Inferior parietal cortex (tissue), 1 donor: ENCODE data around the gene NTN1.

Source experiments
- DNase-seq: peaks from one replicate; pipeline ENCODE4 v3.0.0-alpha.2; 2016; ENCODE audit errors: extremely low spot score

Gene NTN1

DNA sequence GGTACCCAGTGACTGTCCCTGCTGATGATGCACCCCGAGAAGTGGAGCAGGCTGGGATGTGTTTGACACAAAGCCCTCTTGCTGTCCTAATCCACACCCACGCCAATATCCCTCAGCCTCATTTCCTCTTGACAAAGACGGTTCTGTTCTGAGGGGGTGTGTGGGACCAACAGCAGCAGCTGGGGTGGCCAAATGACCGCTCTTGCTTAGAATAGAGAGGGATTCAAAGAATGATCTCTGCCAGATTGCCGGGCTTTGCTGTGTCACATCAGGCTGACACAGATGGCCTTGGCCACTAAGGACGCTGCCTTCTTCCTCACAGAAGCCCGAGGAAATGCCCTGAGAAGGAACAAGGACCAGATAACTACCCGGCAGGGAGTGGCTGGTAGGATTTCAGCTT is 250.7 kb downstream of the NTN1 start:
- peak; percentile 74 for DNase-seq

GRCh38 chr17:9272501-9273200 is 251.3 kb downstream of the NTN1 start:
- no peak for DNase-seq

DNA sequence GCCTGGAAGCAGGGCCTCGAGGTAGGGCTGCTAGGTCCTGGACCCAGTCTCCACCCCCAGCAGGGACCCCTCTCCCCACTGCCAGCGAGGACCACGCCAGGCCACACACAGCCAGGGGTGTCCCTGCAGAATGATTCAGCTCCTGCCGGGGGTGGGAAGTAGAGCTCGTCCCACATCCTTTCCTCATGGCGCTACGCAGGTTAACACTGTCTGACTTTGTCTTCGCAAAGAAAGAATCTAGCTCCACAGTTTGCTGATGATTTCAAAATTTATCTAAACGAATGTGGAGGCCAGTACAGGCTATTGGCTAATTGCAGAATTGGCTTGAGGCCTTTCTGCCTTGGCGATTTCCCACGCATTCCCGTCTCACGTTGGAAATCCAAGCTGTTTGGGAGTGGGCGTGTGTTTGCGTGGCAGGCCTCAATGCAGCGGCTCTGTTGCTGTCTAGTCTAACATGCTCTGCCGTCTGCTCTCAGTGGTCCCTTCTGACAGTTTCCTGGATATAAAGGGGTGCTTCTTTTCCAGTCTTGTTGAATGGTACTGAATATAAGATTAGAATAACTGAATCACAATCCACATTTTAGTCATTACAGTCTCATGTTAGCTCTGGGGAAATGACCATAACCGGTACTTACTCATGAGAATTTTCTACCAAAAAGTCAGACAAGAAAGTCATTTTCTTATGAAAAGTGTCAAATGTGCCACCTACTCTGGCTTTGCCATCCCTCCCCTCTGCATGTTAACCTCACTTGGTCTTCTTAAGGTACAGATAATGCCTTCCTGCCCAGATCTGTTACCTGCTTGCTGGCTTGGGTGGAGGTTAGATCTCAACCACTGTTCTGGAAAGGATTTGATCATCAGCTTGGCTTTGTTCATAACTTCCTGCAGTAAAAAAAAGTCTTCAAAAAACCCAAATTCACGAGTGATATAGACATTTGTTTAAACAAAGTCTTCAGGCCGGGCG is 252.4 kb downstream of the NTN1 start:
- DNase-seq: no peak

GRCh38 chr17:9274973-9275372 is 253.7 kb downstream of the NTN1 start:
- DNase-seq: no peak

DNA sequence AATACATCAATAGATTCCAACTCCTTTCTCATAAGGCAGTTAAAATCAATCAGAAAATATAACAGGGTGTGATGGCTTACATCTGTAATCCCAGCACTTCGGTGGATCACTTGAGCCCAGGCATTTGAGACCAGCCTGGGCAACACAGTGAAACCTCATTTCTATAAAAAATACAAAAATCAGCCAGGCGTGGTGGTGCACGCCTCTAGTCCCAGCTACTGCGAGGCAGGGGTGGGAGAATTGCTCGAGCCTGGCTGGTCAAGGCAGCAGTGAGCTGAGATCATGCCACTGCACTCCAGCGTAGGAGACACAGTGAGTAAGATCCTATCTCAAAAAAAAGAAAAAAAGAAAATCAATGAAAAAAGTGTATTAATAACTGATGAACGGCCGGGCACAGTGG is 258.6 kb downstream of the NTN1 start:
- DNase-seq: no peak

DNA sequence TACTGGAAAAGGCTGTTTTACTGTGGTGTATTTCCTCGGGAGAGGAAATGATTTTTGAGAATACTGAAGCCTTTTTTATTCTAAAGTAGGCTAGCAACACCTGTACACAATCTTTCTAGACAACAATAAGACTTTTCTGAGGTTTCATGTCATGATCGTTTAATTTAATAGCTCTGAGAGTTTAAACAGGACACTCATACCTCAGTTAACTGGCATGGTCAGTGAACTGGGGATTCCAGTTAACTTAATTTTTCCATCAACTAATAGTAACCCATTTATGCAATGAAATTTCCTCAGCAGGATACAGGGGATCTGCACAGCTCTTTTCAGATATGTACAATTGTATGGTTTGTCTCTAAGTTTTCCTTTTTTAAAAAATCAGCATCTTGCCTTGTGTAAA is 262.6 kb downstream of the NTN1 start:
- DNase-seq: no peak

- DNase-seq: no peak
Observed at GRCh38 chr17:9284884-9285283, 263.6 kb downstream of the NTN1 start.

GRCh38 chr17:9285602-9286427 is 264.5 kb downstream of the NTN1 start:
- no peak for DNase-seq

DNA sequence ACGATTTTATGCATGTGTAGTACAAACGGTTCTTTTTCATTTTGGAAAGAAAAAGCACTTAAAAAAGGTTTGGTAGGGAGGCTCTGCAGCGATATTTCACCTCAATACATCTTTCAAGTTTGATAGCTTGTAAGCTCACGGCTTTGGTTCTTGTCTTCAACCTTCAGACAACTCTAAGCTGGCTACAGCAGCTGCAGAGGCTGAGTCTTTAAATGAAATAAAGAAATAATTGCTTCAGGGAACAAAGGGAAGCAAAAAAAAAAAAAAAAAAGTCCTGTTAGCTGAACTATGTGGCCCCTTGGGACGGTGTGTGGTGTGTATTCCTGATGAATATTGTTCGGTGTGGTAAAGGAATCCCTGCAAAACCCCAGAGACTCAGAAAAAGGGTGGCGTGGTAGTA is 265.1 kb downstream of the NTN1 start:
- no peak for DNase-seq

DNA sequence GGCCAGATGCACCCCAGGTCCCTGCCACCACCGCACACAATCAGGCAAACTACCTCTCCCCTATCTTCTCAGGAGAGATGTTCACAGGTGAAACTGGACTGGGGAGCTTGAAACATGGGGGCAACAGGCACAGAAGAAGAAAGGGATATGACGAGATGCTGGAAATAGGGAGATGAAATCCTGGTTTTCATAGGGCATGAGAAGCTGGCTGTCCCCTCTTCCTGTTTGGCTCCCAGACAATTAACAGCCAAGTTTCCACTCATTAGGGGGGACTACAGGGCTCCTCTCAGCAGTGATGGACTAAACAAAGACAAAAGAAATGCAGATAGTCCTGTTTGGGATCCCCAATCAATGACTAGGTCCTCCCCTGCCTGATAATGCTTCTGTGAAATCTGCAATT is 266.0 kb downstream of the NTN1 start:
- no peak for DNase-seq

DNA sequence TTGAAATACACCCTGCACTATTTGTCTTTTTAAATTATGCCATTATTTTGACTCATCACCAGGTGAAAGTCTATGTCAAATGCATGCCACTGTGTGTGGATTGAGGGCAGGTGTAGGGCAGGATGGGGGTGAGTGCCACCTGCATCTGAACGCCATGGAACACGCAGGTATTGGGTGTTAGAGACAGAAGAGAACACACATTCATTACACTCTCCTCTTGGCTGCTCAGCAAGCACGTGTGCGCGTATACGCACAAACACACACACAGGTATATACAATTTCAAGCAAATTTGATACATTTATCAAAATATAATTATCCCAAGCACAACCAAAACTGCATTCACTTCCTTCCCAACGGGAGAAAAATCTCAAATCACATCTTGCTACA is 268.9 kb downstream of the NTN1 start:
- DNase-seq: no peak

GRCh38 chr17:9291912-9292560 is 270.7 kb downstream of the NTN1 start:
- DNase-seq: no peak

GRCh38 chr17:9292561-9292941 is 271.2 kb downstream of the NTN1 start:
- no peak for DNase-seq
